GM06990 (cell line): ENCODE measurements around the gene TMEM106B.

Source experiments
- DNase-seq: peaks from one replicate; pipeline ENCODE4 v3.0.0-alpha.2; 2011; ENCODE audit not compliant: insufficient read length; ENCODE audit errors: extremely low read depth
- H3K27me3 ChIP-seq: replicated peaks from 2 replicates; pipeline ENCODE4 v1.6.0; 2011; ENCODE audit warnings: low read length; ENCODE audit not compliant: control insufficient read depth, insufficient read depth
- H3K36me3 ChIP-seq: 2 replicates; pipeline ENCODE4 v1.5.1; 2011; ENCODE audit warnings: low read length; ENCODE audit not compliant: control insufficient read depth, insufficient read depth
- H3K4me3 ChIP-seq: replicated peaks from 2 replicates; pipeline ENCODE4 v1.5.1; 2011; ENCODE audit warnings: low read depth, mild to moderate bottlenecking, control low read depth, low read length
- CTCF ChIP-seq: IDR thresholded peaks from 2 replicates; pipeline ENCODE4 v1.5.1; 2011; ENCODE audit warnings: low read length, control low read depth, mild to moderate bottlenecking, inconsistent platforms; ENCODE audit not compliant: insufficient read depth, poor library complexity, severe bottlenecking

TMEM106B gene

DNA sequence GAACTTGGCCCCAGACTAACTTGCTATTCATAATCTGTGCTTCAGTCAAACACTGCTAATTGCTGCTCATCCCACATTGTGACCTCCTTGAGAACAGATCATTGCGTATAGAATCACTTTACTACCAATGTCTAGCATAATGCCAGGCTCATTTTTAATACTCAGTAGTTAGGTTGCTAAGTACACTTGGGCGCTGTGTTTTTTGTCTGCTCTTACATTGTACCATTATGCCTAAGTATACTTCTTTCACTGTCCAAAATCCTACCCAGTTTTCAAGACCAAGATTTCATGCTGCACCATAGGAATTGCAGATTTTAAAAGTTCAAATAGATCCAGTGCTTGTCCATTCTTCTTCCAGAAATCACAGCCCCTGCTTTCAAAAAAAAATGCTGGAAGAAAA lies 32.8 kb upstream of the TMEM106B start:
- Histone ChIP-seq H3K36me3 (no peaks in the 10 kb centered on the region), H3K4me3 (no peak overlapping the region), H3K27me3 (no peaks in the 10 kb centered on the region)
- no peak for DNase-seq
- no peak for TF ChIP-seq CTCF

GRCh38 chr7:12194426-12194825 lies 16.7 kb upstream of the TMEM106B start:
- DNase-seq: no peak
- Histone ChIP-seq H3K4me3 (no peak overlapping the region), H3K27me3 (no peaks in the 10 kb centered on the region), H3K36me3 (no peaks in the 10 kb centered on the region)
- TF ChIP-seq CTCF: no peak

DNA sequence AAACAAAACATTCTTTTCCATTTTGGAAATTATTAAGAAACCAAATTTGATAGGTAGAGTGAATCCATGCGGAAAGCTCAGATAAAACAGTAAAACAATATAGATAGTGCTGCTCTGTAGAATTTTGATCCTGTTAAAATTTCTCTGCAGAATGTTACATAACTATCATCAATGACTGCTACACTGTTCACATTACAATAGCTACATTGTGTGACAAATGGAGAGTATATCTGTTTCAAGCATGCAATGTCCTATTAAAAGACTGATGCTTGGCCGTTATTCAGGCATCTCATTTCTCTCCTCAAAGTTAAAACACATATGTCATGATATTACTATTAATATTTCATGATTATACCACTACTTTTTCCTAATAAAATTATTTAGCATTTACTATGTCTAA lies 14.7 kb upstream of the TMEM106B start:
- DNase-seq: no peak
- Histone ChIP-seq H3K4me3 (no peak overlapping the region), H3K36me3 (no peaks in the 10 kb centered on the region), H3K27me3 (no peaks in the 10 kb centered on the region)
- no peak for TF ChIP-seq CTCF

GRCh38 chr7:12199363-12199762 lies 11.7 kb upstream of the TMEM106B start:
- TF ChIP-seq CTCF: no peak
- no peaks in the 10 kb centered on the region for H3K36me3 ChIP-seq
- no peaks in the 10 kb centered on the region for H3K27me3 ChIP-seq
- no peak for DNase-seq
- H3K4me3 ChIP-seq: no peak overlapping the region

DNA sequence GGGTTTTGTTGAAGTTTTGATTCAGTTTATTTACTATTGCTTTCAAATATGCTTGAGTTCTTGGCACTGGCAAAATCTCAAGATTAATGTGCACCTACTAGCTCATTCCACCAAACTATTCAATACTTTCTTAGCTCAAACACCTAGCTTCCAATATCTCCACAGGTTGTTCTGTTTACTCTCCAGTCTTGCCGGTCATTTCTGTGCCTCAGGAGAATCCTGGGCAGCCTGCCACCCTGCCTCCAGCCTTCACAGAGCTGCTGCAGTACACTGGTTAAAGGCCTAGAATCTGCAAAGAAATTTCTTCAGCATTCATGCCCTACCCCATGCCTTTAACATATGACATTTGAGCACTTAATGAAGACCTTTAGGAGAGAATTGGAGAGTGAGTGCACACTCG lies 4.0 kb upstream of the TMEM106B start:
- Histone ChIP-seq H3K4me3 (no peak overlapping the region), H3K27me3 (no peaks in the 10 kb centered on the region), H3K36me3 (no peaks in the 10 kb centered on the region)
- DNase-seq: no peak
- no peak for TF ChIP-seq CTCF

- no peak for DNase-seq
- Histone ChIP-seq H3K36me3 (no peaks in the 10 kb centered on the region), H3K4me3 (no peak overlapping the region), H3K27me3 (no peaks in the 10 kb centered on the region)
- no peak for TF ChIP-seq CTCF
Observed at GRCh38 chr7:12209221-12209620, 1.9 kb upstream of the TMEM106B start.
